Measurements from ENCODE around the gene CCDC150.

DNA sequence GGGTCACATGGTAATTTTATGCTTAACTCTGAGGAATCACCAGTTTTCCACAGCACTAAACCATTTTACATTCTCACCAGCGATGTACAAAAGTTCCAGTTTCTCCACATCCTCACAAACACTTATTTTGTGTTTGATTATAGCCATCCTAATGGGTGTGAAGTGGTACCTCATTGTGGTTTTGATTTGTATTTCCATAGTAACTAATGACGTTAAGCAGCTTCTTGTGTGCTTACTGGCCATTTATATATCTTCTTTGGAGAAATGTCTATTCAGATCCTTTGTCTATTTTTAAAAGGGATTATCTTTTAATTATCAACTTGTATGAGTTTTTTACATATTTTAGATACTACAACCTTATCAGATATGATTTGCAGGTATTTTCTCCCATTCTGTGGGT is 42.0 kb downstream of the CCDC150 start:
- TF ChIP-seq, protein P1, sequence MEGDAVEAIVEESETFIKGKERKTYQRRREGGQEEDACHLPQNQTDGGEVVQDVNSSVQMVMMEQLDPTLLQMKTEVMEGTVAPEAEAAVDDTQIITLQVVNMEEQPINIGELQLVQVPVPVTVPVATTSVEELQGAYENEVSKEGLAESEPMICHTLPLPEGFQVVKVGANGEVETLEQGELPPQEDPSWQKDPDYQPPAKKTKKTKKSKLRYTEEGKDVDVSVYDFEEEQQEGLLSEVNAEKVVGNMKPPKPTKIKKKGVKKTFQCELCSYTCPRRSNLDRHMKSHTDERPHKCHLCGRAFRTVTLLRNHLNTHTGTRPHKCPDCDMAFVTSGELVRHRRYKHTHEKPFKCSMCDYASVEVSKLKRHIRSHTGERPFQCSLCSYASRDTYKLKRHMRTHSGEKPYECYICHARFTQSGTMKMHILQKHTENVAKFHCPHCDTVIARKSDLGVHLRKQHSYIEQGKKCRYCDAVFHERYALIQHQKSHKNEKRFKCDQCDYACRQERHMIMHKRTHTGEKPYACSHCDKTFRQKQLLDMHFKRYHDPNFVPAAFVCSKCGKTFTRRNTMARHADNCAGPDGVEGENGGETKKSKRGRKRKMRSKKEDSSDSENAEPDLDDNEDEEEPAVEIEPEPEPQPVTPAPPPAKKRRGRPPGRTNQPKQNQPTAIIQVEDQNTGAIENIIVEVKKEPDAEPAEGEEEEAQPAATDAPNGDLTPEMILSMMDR (IDR thresholded peaks at IDR 0.05): no peak
- no peak for TF ChIP-seq POLR2A (IDR thresholded peaks at IDR 0.05)

Measured in adrenal gland (tissue), 5 donors.